Measurements from ENCODE around the gene SLC35F2.
A peak's percentile ranks its signal among the peaks of the same experiment; 100 is the strongest.
"Not testable (repeated sequence)": the region's sequence is repeated elsewhere in the genome, so short reads cannot be mapped to it uniquely, and the experiment has no call there.

Gene SLC35F2, protein sequence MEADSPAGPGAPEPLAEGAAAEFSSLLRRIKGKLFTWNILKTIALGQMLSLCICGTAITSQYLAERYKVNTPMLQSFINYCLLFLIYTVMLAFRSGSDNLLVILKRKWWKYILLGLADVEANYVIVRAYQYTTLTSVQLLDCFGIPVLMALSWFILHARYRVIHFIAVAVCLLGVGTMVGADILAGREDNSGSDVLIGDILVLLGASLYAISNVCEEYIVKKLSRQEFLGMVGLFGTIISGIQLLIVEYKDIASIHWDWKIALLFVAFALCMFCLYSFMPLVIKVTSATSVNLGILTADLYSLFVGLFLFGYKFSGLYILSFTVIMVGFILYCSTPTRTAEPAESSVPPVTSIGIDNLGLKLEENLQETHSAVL

DNA sequence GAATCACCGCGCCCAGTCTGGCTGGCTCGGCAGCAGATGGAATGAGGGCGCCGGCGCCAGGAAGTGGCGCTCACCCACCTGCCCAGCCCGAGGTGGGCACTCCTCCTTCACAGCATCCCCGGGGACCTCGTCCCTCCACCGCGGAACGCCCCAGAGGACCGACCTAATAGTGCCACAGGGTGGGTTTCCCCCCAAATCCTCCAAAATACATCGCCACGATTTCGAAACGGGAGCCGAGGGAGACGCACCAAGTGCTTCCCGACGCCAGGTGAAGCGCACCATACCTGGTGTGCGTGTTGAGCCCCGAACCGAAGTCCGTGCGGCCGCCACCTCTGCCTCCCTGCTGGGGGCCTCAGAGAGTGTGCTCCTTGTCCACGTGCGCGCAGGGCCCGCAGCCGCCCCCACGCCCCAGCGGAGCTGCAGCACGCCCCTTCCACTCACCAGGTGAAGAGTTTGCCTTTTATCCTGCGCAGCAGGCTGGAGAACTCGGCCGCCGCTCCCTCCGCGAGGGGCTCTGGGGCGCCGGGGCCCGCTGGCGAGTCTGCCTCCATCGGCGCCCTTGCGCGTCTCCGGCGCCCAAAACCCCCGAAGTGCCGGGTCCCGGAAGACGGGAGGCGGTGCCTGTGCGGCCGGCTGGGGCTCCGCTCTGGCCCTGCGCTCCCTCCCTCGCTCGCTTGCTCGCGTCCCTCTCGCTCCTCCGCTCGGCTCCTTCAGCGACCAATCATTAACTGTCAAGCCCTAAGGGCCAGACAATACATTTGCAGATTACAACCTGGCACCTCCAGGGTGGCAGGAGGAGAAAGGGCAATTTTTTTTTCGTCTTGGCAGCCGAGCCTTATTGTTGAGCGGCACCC, at the start of gene SLC35F2:
Gene SLC35F2 (minus strand): TSS at position 571 of the 854 bp plus-strand sequence. CDS start 20 bp downstream, at position 551.
- DNase-seq = peak; percentile 95

DNA sequence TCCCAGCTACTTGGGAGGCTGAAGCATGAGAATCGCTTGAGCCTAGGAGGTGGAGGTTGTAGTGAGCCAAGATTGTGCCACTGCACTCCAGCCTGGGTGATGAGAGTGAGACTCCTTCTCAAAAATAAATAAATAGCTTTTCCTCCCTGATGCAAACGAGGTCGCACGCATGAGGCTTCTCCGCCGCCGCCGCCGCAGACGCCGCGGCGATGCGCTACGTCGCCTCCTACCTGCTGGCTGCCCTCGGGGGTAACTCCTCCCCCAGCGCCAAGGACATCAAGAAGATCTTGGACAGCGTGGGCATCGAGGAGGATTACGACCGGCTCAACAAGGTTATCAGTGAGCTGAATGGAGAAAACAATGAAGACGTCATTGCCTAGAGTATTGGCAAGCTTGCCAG, 49.6 kb upstream of the SLC35F2 start:
- DNase-seq = no peak

DNA sequence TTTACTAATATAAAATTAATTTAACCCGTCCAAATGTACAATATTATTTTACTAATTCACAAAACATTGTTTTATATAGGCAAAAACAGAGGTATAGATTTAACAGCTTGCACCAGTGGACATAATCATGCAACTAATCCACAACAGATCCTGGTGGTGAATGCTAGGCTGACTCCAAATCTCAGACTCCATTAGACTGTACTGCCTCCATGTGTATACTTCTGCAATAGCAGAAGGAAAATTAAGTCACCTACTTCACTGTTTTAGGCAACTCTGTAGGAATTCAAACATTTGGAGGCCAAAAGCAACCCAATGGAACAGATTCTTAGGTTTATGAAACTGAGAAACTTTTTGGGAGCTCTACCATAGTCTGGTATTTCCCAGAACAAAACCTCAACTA, 39.7 kb upstream of the SLC35F2 start:
- peak; percentile 33 for DNase-seq

DNA sequence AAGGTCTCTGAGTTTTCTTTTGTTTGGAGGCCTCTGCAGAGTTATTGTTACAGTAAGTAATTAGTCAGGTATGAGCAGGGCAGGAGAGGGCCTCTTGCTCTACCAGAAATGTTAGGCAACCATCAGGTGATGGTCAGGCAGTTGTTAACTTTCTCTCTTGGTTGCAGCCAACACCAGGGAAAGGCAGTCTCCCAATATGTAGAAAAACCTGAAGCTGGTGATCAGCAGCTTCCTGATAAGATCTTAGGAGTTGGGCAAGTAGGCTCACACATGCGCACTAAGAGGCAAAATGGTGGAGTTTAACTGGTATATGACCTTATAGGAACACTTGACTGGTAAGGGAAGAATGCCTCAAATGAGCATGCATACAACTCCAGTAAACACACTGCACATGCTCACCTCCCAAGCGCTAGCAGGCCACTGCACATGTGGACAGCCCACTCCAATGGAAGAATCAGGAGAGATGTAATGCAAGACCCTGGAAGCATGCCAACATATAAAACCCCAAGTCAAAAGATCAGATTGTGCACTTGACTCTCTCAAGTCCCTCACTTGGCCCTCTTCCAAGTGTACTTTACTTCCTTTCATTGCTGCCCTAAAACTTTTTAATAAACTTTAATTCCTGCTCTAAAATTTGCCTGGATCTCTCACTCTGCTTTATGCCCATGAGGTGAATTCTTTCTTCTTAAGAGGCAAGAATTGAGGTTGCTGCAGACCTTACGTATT, 23.7 kb upstream of the SLC35F2 start:
- DNase-seq = no peak

DNA sequence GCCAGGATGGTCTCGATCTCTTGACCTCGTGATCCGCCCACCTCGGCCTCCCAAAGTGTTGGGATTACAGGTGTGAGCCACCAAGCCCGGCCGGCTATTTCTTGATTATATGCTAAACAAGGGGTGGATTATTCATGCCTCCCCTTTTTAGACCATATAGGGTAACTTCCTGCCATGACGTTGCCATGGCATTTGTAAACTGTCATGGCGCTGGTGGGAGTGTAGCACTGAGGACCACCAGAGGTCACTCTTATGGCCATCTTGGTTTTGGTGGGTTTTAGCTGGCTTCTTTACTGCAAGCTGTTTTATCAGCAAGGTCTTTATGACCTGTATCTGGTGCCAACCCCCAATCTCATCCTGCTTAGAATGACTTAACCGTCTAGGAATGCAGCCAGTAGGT, 22.9 kb upstream of the SLC35F2 start:
- DNase-seq = not testable (repeated sequence)

DNA sequence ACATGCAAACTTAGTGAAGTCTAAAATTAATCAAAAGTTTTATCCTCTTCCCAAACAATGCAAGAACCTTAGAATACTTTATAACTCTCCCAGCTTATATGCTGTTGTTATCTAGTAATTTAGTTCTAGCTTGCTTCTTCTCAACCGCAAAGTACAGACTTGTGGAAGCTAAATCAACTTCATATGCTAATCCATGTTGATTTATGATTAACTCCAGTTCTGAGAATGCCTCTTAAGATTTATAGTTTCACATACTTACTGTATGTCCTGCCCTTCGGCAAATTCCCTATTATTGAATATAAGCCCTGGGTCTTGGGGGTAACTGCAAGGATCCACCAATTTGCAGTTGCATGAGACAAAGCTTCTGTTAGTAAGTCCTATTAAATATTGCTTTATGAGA, 17.6 kb upstream of the SLC35F2 start:
- DNase-seq = no peak

DNA sequence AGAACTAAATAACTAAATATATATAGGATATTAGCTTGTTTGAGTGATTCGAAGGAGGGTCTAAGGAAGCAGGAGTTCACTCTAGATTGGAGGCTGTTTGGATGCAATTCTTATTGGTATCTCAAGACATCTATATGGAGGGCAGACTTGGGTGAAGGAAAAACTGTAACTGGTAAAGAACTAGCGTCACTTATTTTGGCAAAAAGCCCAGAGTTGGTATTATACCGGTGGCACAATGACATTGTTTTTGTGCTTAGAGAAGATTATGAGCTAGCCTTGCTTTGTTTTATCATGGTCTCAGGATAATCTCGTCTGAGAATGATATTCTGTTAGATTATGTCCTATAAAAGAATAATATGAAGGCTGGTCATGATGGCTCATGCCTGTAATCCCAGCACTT, 6.0 kb upstream of the SLC35F2 start:
- DNase-seq = peak; percentile 28

DNA sequence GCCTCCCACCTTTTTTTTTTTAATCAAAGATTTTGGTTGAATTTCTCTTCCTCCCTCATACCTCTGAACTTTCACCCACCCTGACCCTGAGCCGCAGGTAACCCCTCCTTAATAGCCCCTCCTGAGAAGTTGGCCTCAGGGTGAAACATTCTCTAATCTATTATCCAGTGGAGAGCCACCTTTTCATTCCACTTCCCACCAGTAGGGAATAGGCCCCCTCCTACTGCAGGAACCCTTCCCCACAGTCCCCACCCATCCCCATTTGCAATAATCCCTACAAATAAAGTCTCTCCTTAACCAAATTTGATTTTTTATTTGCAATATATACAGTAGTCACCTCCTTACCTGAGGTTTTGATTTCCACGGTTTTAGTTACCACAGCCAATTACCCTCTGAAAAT, 2.1 kb upstream of the SLC35F2 start:
- DNase-seq = no peak

DNA sequence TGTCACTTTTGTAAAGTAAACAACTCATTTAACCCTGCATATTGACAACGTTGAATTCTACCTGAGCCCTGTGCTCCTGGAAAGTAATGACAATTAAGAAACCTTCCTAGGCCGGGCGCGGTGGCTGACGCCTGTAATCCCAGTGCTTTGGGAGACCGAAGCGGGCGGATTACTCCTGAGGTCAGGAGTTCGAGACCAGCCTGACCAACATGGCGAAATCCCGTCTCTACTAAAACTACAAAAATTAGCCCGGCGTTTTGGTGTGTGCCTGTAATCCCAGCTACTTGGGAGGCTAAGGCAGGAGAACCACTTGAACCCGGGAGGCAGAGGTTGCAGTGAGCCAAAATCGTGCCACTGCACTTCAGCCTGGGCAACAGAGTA, 1.6 kb upstream of the SLC35F2 start:
- DNase-seq = not testable (repeated sequence)

DNA sequence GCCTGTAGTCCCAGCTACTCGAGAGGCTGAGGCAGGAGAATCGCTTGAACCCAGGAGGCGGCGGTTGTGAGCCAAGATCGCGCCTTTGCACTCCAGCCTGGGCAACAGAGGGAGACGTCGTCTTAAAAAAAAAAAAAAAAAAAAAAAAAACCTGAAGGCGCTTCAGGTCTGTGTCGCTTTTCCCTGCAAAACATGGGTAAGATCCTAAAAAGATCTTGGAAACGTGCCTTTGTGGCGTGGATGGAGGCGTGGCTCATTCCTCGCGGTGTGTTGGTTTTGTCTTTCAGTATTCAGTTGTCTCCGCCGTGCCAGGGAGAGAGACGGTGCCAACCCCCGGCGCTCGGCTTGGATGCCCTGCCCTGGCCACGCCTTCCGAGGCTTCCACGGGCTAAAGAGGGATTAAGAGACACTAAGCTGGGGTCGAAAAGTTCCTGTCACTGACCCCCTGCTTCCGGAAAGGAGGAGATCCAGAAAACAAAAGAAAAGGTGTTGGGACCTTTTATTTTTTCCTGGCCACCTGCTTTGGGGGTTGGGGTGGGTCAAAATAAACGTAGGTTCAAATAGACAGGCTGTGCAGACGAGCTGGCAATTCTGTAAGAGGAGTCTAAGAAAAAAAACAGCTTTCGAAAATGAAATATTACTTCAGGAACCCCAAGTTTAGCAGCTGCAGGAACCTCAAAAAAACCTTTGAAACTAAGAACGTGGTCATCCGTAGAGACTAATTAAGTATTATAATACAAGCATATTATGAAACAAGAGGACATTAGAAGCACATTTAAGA, 1.1 kb upstream of the SLC35F2 start:
- DNase-seq = peak; percentile 80

DNA sequence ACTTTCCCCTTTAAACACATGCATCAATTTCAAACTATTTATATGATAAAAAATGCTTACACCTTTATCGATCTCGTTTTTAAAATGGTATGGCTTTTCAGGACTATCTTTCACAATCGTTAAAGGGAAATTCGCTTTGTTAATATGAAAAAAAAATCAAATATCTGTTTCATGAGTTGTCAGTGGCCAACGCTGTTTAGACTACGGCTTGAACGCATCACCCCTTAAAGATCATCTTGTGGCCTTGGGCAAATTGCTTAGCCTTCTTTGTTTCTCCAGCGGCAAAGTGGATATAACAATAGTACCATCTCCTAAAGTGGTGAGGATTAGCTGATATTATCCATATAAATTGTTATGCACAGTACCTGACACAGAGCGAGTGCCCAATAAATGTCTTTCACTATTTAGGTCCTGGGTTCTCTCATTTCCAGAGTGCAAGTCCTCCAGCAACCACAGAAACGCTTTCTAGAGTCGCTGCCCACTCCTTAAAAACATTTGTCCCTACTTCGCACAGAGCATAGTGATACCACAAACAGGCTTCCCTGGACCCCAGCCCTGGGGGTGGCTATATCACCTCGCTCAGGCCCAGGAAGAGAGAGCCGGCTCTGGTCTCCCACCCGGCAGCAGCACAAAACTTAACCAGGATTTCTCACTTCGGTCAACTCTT, 904 bp downstream of the SLC35F2 start:
- DNase-seq = peak; percentile 47

DNA sequence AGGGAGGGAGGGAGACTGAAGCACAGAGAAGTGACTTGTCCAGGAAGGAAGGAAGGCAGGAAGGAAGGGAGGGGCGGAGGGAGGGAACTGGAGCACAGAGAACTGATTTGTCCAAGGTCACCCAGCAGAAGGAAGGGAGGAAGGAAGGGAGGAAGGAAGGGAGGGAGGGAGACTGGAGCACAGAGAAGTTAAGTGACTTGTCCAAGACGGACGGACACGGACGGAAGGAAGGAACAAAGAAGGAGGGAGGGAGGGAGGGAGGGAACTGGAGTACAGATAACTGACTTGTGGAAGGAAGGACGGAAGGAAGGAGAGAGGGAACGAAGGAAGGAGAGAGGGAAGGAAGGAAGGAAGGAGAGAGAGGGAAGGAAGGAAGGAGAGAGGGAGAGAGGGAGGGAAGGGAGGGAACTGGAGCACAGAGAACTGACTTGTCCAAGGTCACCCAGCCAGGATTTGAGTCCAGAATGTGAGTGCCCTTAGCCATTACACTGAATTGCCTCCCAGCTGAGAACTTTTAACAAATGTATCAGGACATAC, 1.5 kb downstream of the SLC35F2 start:
- DNase-seq = no peak

DNA sequence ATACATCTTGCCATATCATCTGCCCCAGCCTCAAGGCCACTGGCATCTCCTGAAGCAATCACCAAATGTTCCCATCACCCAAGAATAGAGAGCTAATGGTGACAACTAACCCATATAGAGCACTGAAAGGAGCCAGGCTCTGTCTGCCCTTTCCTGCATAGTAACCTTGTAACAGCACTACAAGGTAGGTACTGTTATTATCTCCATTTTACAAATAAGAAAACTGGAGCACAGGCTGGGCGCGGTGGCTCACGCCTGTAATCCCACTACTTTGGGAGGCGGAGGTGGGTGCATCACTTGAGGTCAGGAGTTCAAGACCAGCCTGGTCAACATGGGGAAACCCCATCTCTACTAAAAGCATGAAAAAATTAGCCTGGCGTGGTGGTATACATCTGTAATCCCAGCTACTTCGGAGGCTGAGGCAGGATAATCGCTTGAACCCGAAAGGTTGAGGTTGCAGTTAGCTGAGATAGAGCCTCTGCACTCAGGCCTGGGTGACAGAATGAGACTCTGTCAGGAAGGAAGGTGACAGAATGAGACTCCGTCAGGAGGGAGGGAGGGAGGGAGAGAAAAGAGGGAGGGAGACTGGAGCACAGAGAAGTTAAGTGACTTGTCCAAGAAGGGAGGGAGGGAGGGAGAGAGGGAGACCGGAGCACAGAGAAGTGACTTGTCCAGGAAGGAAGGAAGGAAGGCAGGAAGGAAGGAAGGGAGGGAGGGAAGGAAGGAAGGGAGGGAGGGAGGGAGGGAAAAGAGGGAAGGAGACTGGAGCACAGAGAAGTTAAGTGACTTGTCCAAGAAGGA, 2.2 kb downstream of the SLC35F2 start:
- no peak for DNase-seq

DNA sequence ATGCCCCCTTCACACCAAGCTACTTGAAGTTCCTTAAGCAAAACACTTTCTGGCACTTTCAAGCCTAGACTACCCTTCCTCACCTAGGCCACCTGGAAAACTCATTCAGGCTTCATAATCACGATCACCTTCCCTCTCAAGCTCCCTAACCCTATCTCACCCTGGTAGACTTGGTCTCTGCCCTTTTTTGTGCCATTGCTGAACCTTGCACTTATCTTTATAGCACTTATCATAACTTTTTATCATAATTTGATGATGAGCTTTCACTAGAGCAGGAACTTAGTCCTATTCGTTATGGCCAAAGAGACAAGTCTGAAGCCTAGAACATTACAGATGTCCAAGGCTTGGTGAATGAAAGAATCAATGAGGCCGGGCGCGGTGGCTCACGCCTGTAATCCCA, 5.5 kb downstream of the SLC35F2 start:
- no peak for DNase-seq

DNA sequence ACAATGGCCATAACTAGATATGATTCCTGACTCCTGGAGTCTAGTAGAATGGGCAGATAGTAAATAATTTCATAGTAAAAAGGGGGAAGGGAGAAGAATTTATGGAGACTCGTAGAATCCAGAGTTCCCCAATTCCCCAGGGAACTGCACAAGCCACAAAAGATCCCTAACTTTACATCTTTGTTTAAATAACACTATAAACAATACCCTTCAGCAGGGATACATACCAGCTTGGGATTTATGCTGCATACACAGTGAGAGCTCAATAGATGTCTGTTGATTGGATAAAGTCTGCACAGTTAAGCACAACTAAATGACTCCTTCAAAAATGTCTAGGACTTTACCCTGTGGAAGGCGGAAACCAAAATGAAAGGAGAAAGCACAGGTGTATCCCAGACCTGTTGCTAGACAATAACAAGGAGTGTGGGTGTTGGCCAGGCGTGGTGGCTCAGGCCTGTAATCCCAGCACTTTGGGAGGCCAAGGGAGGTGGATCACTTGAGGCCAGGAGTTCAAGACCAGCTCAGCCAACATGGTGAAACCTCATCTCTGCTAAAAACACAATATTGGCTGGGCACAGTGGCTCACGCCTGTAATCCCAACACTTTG, 6.8 kb downstream of the SLC35F2 start:
- no peak for DNase-seq

DNA sequence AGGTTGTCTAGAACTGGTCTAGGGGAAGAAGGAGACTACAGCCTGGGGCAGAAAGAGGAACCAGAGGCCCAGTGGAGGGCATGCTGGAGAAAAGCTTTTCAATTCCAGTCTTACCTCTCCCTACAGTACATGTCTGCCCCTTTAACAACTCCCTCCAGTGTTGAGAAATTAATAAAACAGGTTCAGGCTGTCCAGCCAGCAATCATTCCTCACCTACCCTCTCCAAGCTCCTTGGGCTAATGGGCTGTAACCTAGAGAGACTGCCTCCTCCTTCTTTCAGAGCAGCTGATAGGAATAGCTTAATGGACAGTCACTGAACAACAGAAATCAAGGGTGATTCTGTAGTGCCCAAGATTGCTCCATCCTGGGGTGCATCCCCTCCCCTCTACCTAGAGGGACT, 8.8 kb downstream of the SLC35F2 start:
- DNase-seq = no peak

DNA sequence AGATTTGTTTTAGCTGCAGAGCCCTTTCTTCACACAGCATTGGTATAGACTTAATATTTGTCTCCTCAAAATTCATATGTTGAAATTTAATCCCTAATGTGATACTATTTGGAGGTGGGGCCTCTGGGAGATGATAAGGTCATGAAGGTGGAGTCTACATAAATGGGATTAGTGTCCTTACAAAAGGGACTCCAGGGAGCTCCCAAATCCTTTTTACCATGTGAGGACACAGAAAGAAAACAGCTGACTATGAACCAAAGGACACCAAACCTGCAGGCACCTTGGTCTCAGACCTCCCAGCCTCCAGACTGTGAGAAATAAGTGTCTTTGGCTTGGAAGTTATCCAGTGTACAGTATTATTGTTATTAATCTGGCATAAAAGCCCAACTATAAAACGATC, 10.2 kb downstream of the SLC35F2 start:
- no peak for DNase-seq

DNA sequence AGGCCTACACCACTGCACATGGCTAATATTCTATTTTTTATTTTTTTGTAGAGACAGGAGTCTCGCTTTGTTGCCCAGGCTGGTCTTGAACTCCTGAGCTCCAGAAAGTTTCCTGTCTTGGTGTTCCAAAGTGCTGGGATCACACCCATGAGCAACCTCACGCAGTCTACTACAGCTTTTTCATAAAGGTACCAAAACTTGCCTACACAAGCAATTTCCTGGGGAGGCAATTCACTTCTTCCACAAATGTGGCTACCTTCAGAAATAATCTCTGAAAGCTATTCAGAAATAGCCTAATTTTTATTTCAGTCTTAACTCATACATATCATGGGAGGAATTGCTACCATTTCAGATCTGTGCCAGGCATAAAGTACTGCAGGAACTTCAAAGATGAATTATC, 11.4 kb downstream of the SLC35F2 start:
- peak; percentile 13 for DNase-seq

DNA sequence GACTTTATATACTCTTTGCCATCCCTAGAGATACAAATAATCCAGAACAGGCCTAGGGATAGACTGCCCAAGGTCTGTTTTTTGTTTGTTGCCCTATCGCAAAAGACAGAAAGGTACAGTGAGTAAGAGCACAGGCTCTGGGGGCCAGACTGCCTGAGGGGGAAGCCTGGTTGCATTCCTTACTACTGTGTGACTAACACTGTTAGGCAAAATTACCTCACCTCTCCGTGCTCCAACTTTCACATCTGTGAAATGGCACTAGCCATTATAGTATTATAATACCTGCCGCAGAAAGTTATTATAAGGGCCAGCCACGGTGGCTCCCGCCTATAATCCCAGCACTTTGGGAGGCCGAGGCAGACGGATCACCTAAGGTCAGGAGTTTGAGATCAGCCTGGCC, 14.5 kb downstream of the SLC35F2 start:
- no peak for DNase-seq

DNA sequence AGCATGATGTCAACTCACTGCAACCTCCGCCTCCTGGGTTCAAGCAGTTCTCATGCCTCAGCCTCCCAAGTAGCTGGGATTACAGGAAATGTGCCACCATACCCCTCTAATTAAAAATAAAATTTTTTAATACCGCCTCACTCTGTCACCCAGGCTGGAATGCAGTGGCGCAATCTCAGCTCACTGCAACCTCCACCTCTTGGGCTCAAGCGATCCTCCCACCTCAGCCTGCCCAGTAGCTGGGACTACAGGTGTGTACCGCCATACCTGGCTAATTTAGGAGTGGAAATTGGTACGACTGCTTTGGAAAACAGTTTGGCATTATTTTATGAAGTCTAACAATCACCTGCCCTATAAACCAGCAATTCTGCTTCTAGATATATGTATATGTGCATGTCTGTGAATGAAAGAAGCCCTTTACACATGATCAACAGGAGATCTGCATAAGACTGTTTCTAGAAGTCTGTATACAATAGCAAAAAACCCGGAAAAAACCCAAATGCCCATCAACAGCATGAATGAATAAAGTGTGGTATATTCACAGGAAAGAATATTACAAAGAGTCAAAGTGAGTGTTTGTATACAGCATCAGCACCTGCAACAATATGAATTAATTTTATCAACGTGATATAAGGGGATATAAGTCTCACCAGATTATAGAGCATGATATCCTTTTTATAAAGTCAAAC, 16.0 kb downstream of the SLC35F2 start:
- no peak for DNase-seq

Data from RPMI8226 (cell line).